Body of pancreas (tissue), 4 donors: ENCODE results near the gene GABRG3. TPM values are rescaled to one million over a fixed set of nuclear protein-coding genes. Genes with fewer than 3 reads are reported as not detected.

Source experiments
- ATAC-seq: fragments of 150-250 bp; one replicate; pipeline ENCODE4 v1.9.1; 2016
- DNase-seq, 4 donors: peaks; one replicate each; pipeline ENCODE4 v3.0.0-alpha.2; 2019
- H3K27ac ChIP-seq, 4 donors: fragments of 200-600 bp; sonication (generic); 1 replicate in 3 of 4; 2 replicates in 1 of 4; pipeline versions ENCODE4 v1.5.1 to v1.6.1; 2016 to 2019; ENCODE audit warnings: mild to moderate bottlenecking in 1 of 4, mixed read lengths in 1 of 4, moderate library complexity in 1 of 4
- H3K27me3 ChIP-seq, 2 donors: fragments of 200-600 bp; sonication (generic); one replicate each; pipeline ENCODE4 v1.6.0; 2016; ENCODE audit warnings: mild to moderate bottlenecking in 1 of 2
- H3K36me3 ChIP-seq, 2 donors: fragments of 200-600 bp; sonication (generic); replicated peaks in 1 of 2; 2 replicates each; pipeline ENCODE4 v1.5.1; 2016; ENCODE audit warnings: low read depth in 2 of 2; ENCODE audit not compliant: insufficient read depth in 1 of 2
- H3K4me1 ChIP-seq: fragments of 200-600 bp; sonication (generic); one replicate; pipeline ENCODE4 v1.6.0; 2016
- H3K4me3 ChIP-seq, 2 donors: fragments of 200-600 bp; sonication (generic); 1 replicate in 1 of 2; 2 replicates in 1 of 2; pipeline ENCODE4 v1.5.1; 2016 to 2019
- H3K9me3 ChIP-seq, 3 donors: fragments of 200-600 bp; sonication (generic); 1 replicate in 2 of 3; 2 replicates in 1 of 3; pipeline ENCODE4 v1.5.1; 2016
- POLR2A ChIP-seq, 3 donors: fragments of 450-650 bp; IDR thresholded peaks; one replicate each; pipeline ENCODE4 v1.6.1; 2016; ENCODE audit warnings: antibody characterized with exemption in 3 of 3, mild to moderate bottlenecking in 2 of 3
- WGBS, 2 donors: methylation state at CpG; one replicate each; pipeline ENCODE4 v1.1.5; 2017; 5-methylcytosine and 5-hydroxymethylcytosine counted together
- intact Hi-C: fragments of 100-400 bp; cut with DNase I; formaldehyde crosslinking; loops from one replicate; pipeline ENCODE4 v1.15.1; 2023
- total RNA-seq, 2 donors: library from RNA; depleted of rRNA; stranded (reverse); fragments of >200 nt; gene quantifications; one replicate each; pipeline ENCODE4 v1.1.0, GENCODE V29; 2016
- TF ChIP-seq, protein P1 (sequence below), 7 experiments: fragments of 450-650 bp in 4 of 7; fragments of 200-600 bp in 3 of 7; sonication (generic) in 3 of 7; IDR thresholded peaks; one replicate each; pipeline ENCODE4 v1.5.1; 2016 to 2019; ENCODE audit warnings: antibody characterized with exemption in 7 of 7

Gene GABRG3
- total RNA-seq, 2 donors from 2014 or later = not detected

DNA sequence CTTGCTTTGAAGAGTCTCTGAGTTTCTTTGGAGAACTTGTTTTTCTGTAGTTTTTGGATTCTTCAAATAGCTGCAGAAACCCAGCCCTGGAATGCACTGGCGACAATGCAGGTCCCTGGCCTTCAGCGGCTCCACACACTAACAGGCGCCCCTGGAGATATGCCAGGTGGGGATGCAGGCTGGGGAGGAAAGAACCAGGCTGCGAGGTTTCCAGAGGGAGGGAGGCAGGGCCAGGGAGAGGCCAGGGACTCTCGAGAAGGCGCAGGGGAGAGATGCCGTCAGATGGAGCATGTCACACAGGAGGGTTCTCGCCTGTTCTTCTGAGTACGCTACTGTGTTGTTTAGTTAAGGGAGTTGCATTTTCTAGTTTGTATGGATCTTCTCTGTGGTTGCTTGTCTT, 283.1 kb downstream of the GABRG3 start:
- 45 to 49% methylated on average over 9 of the region's 9 CpGs for WGBS, 2 donors
- DNase-seq = no peak
- no peak overlapping the region for H3K27ac ChIP-seq
- no peaks in the 10 kb centered on the region for H3K36me3 ChIP-seq
- no peaks in the 10 kb centered on the region for H3K4me1 ChIP-seq
- no peak overlapping the region for H3K4me3 ChIP-seq
- no peak for TF ChIP-seq POLR2A (IDR thresholded peaks at IDR 0.05)
- TF ChIP-seq, protein P1, sequence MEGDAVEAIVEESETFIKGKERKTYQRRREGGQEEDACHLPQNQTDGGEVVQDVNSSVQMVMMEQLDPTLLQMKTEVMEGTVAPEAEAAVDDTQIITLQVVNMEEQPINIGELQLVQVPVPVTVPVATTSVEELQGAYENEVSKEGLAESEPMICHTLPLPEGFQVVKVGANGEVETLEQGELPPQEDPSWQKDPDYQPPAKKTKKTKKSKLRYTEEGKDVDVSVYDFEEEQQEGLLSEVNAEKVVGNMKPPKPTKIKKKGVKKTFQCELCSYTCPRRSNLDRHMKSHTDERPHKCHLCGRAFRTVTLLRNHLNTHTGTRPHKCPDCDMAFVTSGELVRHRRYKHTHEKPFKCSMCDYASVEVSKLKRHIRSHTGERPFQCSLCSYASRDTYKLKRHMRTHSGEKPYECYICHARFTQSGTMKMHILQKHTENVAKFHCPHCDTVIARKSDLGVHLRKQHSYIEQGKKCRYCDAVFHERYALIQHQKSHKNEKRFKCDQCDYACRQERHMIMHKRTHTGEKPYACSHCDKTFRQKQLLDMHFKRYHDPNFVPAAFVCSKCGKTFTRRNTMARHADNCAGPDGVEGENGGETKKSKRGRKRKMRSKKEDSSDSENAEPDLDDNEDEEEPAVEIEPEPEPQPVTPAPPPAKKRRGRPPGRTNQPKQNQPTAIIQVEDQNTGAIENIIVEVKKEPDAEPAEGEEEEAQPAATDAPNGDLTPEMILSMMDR (IDR thresholded peaks at IDR 0.05) = no peak
- intact Hi-C loops = no loop called here
- H3K27me3 ChIP-seq = no peaks in the 10 kb centered on the region
- no peak for ATAC-seq
- no peaks in the 10 kb centered on the region for H3K9me3 ChIP-seq

DNA sequence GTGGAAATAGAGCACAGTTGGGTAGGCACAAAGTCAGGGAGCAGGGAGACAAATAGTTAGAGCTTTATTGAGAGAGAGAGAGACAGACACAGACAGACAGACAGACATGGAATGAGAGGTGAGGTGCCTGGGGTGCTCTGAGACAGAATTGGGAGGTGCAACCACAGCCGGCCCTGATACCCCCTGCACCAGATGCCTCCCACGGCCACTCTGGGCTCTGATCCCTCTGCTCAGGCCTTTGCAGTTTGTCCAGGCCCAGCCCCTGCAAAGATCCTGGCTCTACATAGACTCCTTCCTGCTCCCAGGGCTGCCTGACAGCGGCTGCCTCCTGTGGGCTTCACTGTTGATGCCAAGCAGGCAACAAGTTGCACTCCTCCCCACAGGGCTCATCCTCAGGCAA, 283.8 kb downstream of the GABRG3 start:
- no peaks in the 10 kb centered on the region for H3K27me3 ChIP-seq
- intact Hi-C loops = no loop called here

DNA sequence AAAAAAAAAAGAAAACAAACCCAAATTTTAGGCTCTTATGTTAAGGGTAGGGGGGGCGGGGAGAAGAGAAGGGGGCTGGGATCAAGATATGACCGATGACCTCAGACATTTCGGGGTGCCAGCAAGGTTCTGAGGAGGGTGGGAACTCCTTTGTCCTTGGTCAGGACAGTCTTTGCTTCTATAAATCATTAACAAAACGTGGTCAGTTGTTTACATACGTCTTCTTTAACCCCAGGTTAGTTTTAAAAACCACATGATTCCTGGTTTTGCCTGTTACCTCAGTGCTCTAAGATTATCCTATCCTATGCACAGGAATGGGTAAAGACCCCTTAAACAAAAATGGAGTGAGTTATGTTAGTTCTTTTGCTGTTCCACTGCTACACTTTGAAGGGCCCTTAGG, 285.5 kb downstream of the GABRG3 start:
- no peak overlapping the region for H3K27ac ChIP-seq
- H3K36me3 ChIP-seq = no peaks in the 10 kb centered on the region
- 41 to 46% methylated on average over 5 of the region's 5 CpGs for WGBS, 2 donors
- H3K9me3 ChIP-seq = no peaks in the 10 kb centered on the region
- ATAC-seq (no peak), DNase-seq (no peak)
- no peak overlapping the region for H3K4me3 ChIP-seq
- no peaks in the 10 kb centered on the region for H3K4me1 ChIP-seq
- intact Hi-C loops = no loop called here
- TF ChIP-seq, protein P1 (IDR thresholded peaks at IDR 0.05) = no peak
- TF ChIP-seq POLR2A (IDR thresholded peaks at IDR 0.05) = no peak
- H3K27me3 ChIP-seq = no peaks in the 10 kb centered on the region

More for the DNA sequence above, 283.8 kb downstream of the GABRG3 start:
- DNase-seq = no peak
- 42 to 69% methylated on average over 2 to 3 of the region's 3 CpGs for WGBS, 2 donors
- no peaks in the 10 kb centered on the region for H3K4me1 ChIP-seq
- ATAC-seq = no peak
- H3K27ac ChIP-seq = no peak overlapping the region
- no peaks in the 10 kb centered on the region for H3K36me3 ChIP-seq
- no peak overlapping the region for H3K4me3 ChIP-seq
- TF ChIP-seq POLR2A (IDR thresholded peaks at IDR 0.05) = no peak
- TF ChIP-seq, protein P1 (IDR thresholded peaks at IDR 0.05) = no peak
- no peaks in the 10 kb centered on the region for H3K9me3 ChIP-seq

DNA sequence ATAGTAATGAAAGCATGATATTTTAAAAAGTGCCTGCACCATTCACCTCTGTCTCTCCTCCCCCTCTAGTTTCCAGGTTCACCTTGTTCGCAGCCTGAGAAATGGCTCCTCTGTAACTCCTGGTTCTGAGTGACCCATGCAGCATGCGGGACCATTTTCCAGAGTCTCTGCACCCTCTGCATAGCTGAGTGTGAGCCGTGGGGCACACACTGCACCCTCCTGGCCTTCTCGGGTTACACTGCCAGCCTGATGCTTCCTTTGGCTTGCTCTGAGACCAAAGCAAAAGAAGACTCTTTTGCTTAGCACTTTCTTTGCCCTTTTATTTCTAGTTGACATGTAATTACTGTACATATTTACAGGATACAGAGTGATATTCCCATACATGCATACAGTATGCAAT, 287.3 kb downstream of the GABRG3 start:
- Histone ChIP-seq H3K9me3 (no peaks in the 10 kb centered on the region), H3K27ac (no peak overlapping the region), H3K4me3 (no peak overlapping the region), H3K4me1 (no peaks in the 10 kb centered on the region), H3K36me3 (no peaks in the 10 kb centered on the region), H3K27me3 (no peaks in the 10 kb centered on the region)
- TF ChIP-seq, protein P1 (IDR thresholded peaks at IDR 0.05) = no peak
- TF ChIP-seq POLR2A (IDR thresholded peaks at IDR 0.05) = no peak
- intact Hi-C loops = no loop called here
- ATAC-seq (no peak), DNase-seq (no peak)
- WGBS, 2 donors = 41 to 48% methylated on average over 4 of the region's 4 CpGs

DNA sequence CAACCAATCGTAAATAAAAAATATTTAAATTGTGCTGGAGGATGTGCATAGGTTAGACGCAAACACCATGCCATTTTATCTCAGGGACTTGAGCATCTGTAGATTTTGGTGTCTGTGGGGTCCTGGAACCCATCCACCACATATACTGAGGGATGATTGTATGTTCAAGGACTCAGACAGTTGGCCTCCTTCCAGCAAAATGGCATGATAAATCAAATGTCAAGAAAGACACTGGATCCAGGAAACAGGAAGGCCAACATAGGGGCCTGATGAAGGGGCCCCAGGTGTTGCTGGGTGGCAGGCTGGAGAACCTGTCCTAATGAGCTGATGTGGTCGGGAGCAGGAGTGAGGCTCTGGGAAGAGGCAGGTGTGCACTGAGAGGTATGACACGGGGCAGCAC, 289.5 kb downstream of the GABRG3 start:
- no peaks in the 10 kb centered on the region for H3K27me3 ChIP-seq
- no peak overlapping the region for H3K4me3 ChIP-seq
- 30 to 39% methylated on average over 4 of the region's 4 CpGs for WGBS, 2 donors
- TF ChIP-seq POLR2A (IDR thresholded peaks at IDR 0.05) = no peak
- TF ChIP-seq, protein P1 (IDR thresholded peaks at IDR 0.05) = no peak
- H3K9me3 ChIP-seq = no peaks in the 10 kb centered on the region
- no peaks in the 10 kb centered on the region for H3K36me3 ChIP-seq
- intact Hi-C loops = no loop called here
- DNase-seq = no peak
- no peak for ATAC-seq
- H3K27ac ChIP-seq = no peak overlapping the region
- no peaks in the 10 kb centered on the region for H3K4me1 ChIP-seq
